GM21786 (cell line): ENCODE results near the gene HOXB1.

Experiments
- ATAC-seq: cut with Tn5 transposase; IDR thresholded peaks from one replicate; pipeline ENCODE4 v1.9.1; 2021; ENCODE audit not compliant: unreplicated experiment

The HOXB1 gene

GRCh38 chr17:48530887-48531272 lies at the start of gene HOXB1:
Gene HOXB1 (minus strand): TSS chr17:48531011. CDS start chr17:48530904, 107 bp downstream.
- no peak for ATAC-seq

GRCh38 chr17:48579760-48580554 lies 49.1 kb upstream of the HOXB1 start:
- ATAC-seq = no peak

DNA sequence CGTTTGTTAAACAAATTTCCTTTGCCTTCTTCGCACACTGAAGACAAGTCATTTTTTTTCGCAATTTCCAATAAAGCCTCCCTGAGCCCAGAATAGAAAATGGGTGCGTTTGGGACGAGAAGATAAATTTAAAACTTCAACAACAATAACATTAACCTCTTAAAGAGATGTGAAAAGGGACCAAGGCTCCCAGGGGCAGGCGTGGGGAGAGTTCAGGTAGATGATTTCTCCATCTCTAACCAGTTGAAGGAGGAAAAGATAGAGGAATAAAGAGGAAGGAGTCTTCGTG lies 48.6 kb upstream of the HOXB1 start:
- no peak for ATAC-seq

DNA sequence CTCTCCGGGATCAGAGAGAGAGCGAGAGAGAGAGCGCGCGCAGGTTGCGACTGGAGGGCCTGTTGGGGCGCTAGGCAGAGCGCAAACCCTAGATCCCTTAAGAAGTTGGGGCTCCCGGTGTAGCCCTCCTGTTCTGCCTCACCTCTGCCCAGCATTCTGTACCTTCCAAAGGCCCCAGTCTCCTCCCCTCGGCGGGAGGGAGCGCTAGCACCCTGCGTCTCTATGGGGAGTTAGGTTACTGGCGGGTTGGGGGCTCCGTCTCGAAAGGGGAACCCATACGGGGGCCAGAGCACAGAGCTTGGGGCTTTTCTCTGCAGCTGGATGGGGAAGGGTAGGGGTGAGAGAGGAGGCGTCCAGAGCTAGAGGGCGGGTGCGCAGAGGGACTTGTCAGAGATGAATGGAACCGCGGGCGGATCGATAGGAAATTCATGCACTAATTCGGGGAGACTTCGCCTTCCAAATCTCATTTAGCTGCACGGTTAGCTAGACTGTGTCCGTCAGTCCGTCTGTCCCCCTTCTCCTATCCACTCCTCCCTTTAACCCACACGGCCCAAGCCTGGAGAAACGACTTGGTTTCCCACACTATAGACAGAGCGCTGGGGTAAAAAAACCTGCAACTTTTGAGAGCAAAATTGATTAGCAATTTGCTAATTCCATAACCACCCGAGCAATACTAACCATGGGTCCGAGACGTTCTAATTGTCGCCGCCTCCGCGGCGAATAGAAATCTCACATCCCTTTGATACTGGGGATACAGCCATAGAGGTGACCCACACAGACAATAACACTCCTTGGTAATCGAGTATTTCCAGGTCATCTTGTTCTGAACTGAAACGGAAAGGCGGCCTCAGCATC lies 48.0 kb upstream of the HOXB1 start:
- ATAC-seq = peak; percentile 30

- ATAC-seq = peak; percentile 36
These were observed 47.3 kb upstream of the HOXB1 start, which contains the start of gene HOXB4 for GRCh38 chr17:48577946-48578615. Gene HOXB4 (minus strand): TSS chr17:48578350. CDS start chr17:48578319, 31 bp downstream.

DNA sequence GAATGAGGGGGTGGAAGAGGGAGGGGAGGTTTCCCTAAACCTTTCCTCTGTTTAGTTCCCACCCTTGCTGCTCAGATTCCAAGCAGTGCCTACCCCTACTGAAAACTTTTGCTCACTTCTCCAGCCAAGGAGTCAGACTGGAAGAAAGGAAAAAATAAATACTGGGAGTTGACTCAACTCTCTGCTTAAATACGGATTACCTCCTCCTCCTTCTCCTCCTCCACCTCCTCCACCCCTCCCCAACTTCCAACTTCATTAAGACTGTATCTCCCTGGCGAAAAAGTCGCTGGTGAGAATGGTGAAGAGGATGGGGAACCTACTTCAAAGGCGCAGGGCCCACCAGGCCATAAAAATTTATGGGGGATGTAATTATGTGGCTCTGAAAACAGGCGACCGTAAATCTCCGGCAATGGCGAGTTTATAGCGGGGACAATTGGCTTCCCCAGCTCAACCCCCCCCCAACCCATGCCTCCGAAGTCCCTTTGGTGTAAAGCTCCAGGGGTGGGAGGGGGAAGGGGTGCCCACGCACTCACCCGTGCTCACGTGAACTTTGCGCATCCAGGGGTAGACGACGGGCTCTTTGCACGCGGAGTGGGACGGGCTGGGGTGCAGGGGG lies 46.6 kb upstream of the HOXB1 start:
- ATAC-seq = no peak

- ATAC-seq = no peak
These were observed 45.9 kb upstream of the HOXB1 start for GRCh38 chr17:48576479-48577309.

DNA sequence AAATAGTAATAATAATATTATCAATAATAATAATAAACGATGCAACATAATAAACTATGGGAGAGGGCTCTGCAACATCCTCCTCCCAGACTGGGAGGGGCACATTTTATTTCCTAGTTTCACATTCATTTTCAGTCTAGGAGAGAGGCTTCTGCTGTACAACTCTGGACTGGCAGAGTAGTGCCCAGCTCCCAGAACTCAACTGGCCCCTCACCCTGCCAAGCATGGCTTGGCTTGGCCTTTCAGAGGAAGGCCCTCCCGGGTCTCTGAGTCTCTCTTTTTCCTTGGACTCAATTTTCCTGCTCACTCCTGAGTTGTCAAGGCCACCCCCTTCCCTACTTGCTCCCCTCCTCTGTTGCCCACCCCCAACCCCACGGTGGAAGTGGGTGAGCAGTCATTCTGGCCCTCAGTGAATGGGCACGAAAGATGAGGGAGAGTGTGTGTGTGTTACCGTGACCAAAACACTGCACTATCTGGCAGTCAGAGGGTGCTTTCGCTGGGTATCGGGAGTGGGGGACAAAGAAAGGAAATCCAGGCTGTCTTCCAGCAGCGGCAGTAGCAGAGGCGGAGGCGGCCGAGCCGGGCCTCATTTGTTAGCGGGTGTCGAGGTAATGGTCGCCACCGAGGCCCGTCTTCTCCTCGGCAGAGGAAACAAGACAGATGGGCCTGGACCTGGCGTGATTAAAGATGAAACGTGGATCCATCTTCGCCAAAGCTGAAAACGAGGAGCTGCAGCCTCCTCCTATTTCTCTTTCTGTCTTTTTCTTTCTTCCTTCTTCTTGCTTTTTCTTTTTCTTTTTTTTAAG lies 45.1 kb upstream of the HOXB1 start:
- ATAC-seq = no peak

DNA sequence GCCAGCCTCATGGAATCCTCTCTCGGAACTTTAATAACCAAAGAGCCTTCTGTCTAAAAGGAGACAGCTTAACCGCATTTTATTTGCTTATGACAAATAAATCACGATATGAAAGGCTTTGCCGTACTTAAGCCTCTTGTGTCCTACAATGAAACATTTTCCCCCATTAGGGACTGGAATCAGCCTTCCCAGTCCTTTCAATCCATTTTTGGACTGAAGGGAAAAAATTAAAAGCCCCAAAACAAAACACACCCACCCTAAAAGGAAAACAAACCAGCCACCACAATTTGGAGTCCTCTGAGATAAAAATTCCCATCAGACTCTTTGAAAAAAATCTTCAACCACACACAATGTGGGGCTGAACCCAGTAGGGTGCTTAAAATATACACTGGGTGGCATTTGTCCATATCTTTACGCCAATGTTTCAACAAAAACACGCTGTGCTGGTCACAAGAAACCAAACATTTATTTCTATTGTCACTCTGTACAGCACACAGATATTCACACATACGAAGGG lies 44.3 kb upstream of the HOXB1 start:
- no peak for ATAC-seq

DNA sequence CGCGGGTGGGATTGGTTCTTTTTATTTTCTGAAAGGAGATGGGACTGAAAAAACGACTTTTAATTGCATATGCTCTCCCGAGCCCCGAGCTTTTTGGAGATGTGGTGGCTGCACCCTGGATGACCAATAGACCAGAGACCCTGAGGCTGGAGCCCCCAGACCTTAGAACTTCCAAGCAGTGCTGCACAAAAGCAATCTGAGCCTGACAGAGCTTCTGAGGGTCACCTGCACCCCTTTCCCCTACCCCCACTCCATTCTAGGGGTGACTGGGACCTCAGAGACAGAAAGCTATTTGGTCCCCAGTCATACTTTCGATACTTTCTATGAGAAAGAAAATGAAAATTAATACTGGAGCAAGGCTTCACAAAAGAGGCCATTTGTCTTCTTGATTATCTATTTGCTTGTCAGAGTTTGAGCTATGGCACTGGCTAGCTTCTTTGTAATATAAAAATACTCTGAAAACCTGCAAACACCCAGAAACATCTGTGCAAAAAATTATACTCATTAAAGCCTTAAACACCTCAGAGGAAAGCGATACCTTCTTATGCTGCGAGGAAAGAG lies 43.8 kb upstream of the HOXB1 start:
- no peak for ATAC-seq

GRCh38 chr17:48571826-48572417 lies 41.1 kb upstream of the HOXB1 start:
- no peak for ATAC-seq

- no peak for ATAC-seq
These were observed 40.4 kb upstream of the HOXB1 start for GRCh38 chr17:48571024-48571818.

- ATAC-seq = no peak
These were observed 39.7 kb upstream of the HOXB1 start for GRCh38 chr17:48570325-48571023.

DNA sequence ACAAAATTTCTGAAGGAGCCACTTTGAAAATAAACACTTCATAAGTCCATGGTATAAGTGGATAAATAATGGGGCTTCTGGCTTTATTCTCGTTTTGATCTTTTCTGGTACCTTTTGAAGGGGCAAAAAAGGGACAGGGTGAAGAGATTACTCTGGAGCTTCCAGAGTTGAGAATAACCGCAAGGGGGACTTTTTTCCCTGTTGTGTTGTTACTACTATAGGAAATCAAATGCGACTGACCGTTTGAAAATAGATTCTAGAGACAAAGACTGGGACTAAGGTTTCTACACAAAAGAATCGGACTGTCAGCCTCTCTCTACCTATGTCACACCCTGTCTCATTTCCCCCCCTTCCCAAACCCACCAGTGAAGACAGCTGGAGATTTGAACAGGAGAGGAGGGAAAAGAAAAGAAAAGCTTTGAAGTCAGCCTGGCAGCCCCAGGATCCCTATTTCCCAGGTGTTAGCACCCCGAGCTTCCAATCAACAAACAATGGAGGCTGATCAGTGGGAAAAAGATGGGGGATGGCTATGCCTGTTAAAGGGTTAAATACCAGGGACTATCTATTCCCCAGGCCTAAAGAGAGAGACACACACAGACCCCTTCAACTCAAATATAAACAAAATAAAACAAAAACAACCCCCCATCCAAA lies 39.0 kb upstream of the HOXB1 start:
- ATAC-seq = no peak

DNA sequence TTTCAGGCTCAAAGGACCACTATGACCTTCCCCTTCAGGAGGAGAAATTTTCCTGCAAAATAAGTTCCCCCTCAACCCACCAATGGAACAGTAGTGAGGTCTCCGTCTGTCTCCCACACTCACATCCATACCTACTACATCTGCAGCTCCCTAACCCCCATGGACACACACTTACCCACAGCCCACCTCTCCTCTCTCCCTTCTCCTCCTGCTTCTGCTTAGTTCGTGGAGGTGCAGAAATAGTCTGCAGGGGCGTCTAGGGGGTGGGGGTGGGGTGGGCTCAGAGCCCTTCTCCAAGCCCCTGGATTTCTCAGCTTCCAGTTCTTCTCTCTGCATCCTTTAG lies 38.4 kb upstream of the HOXB1 start:
- ATAC-seq = no peak

DNA sequence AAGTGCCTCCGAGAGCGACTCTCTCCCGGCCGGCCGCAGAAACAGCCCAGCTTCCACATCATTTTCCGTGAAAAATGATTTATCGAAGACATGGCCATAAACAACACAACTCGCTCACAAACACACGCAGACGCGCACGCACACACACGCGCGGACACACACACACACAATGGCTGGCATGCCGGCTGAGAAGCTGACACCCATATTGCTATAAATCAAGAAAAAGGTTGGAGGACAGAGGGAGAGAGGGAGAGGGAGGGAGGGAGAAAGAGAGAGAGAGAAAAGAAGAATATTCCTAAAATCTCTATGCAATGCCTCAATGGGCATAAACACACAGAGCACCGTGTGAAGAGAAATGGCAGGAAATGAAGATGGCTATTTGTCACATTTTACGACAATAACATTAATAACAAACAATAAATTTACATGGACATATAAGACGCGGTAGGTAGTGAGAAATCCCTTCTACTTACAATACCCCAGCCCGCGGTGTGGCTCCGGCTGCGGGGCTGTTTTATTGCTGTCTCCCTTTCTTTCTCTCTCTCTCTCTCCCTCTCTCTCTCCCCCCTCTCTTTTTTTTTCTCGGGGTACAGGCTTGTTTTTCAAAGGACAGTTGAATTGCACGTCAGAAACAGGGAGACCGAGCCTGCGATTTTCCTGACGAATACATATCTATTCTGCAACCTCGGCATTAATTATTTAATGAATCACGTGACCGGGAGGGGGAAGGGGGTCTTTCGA lies 37.9 kb upstream of the HOXB1 start:
- no peak for ATAC-seq
